Uterus (tissue), 2 donors: ENCODE results near the gene IL10RA.

ENCODE experiments used
- POLR2A ChIP-seq, 2 donors: fragments of 450-650 bp; IDR thresholded peaks; one replicate each; pipeline ENCODE4 v1.6.1; 2016; ENCODE audit warnings: antibody characterized with exemption in 2 of 2, mild to moderate bottlenecking in 1 of 2, moderate library complexity in 1 of 2
- TF ChIP-seq, protein P1 (sequence below), 4 experiments: fragments of 200-600 bp in 2 of 4; fragments of 450-650 bp in 2 of 4; sonication (generic) in 2 of 4; IDR thresholded peaks; one replicate each; pipeline ENCODE4 v1.5.1; 2016 to 2019; ENCODE audit warnings: antibody characterized with exemption in 4 of 4, mild to moderate bottlenecking in 2 of 4, moderate library complexity in 1 of 4

DNA sequence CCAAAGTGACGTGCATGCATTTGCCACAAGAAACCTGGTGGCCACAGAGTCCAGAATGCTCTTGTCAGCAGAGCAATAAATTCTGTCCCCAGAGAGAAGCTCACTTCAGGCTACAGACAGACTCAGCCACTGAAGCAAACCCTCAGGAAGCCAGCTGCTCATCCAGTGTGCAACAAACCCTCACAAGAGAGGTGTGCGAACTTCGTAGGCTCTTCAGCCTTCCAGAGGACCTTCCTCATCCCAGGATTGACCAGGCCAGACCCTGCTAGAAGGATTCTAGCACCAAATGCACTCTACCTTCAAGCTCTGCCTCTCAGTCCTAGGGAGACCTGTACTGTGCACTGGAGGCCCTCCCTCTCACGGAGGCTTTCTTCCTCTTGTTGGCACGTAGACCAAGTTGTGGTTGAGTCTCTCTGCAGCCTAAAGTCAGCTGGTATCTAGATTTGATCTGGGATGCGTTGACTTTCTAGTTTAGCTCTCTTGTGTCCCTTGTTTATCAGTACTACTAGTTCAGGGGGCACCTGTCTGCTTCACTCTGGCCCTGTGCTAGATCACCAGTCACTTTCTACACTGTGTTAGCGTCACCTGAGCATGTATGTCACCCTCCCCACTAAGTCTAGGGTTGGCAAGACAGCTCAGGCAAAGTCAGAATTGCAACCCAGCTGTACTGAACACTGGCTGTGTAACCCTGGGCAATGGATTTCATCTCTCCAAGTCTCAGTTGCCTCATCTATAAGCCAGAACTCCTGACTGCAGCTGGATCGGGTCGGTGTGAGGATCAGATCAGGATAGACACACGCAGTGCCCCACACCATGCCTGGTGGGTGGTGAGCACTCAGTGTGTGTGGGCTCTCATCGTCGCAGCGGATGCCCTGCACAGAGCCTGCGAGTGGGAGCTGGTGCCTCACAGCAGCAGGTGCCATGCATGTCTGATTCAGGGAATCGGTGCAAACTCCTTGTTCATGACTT is 34.9 kb upstream of the IL10RA start:
- TF ChIP-seq, protein P1, sequence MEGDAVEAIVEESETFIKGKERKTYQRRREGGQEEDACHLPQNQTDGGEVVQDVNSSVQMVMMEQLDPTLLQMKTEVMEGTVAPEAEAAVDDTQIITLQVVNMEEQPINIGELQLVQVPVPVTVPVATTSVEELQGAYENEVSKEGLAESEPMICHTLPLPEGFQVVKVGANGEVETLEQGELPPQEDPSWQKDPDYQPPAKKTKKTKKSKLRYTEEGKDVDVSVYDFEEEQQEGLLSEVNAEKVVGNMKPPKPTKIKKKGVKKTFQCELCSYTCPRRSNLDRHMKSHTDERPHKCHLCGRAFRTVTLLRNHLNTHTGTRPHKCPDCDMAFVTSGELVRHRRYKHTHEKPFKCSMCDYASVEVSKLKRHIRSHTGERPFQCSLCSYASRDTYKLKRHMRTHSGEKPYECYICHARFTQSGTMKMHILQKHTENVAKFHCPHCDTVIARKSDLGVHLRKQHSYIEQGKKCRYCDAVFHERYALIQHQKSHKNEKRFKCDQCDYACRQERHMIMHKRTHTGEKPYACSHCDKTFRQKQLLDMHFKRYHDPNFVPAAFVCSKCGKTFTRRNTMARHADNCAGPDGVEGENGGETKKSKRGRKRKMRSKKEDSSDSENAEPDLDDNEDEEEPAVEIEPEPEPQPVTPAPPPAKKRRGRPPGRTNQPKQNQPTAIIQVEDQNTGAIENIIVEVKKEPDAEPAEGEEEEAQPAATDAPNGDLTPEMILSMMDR (IDR thresholded peaks at IDR 0.05): no peak
- no peak for TF ChIP-seq POLR2A (IDR thresholded peaks at IDR 0.05)
